Panc1 (cell line): ENCODE measurements around the gene TMEM156. TPM values are rescaled to one million over a fixed set of nuclear protein-coding genes. Genes with fewer than 3 reads are reported as not detected.

ENCODE experiments used
- ATAC-seq: fragments of 200-7000 bp; cut with Tn5 transposase; 2 replicates; pipeline ENCODE4 v1.9.1; 2020; ENCODE audit warnings: mild to moderate bottlenecking, moderate library complexity
- BruUV-seq: library from RNA; stranded (reverse); fragments of 400-500 nt; replicated peaks from 2 replicates; lab custom pipeline; 2021; lab: Mats Ljungman, UMichigan
- CTCF ChIA-PET: fragments of 300-600 bp; sonication (Branson Sonifier 250); formaldehyde crosslinking; loops from one replicate; lab custom pipeline; 2022; ENCODE audit warnings: antibody characterized with exemption; lab: Charles Lee
- POLR2A ChIA-PET: fragments of 300-600 bp; sonication (Branson Sonifier 250); formaldehyde crosslinking; loops from one replicate; lab custom pipeline; 2022; ENCODE audit warnings: antibody characterized with exemption; lab: Charles Lee
- DNase-seq: peaks from one replicate; pipeline ENCODE4 v3.0.0-alpha.2; 2010; ENCODE audit warnings: low read depth, low spot score
- H3K27ac ChIP-seq: 2 replicates; pipeline ENCODE4 v1.5.1; 2011; ENCODE audit warnings: mild to moderate bottlenecking, low read length, inconsistent platforms
- H3K27me3 ChIP-seq: fragments of 200-500 bp; sonication (Bioruptor generic); 2 replicates; pipeline ENCODE4 v1.6.0; 2014; ENCODE audit warnings: low read length, inconsistent platforms; ENCODE audit not compliant: control insufficient read depth, insufficient read depth
- H3K36me3 ChIP-seq: fragments of 200-500 bp; sonication (Bioruptor generic); 2 replicates; pipeline ENCODE4 v1.5.1; 2014; ENCODE audit warnings: inconsistent platforms, mild to moderate bottlenecking, low read length, moderate library complexity; ENCODE audit not compliant: control insufficient read depth, insufficient read depth
- H3K4me1 ChIP-seq: 2 replicates; pipeline ENCODE4 v1.5.1; 2011; ENCODE audit warnings: inconsistent platforms, mild to moderate bottlenecking, low read length, moderate library complexity; ENCODE audit not compliant: control insufficient read depth, insufficient read depth
- H3K4me3 ChIP-seq, 2 experiments: 2 replicates each; pipeline ENCODE4 v1.5.1; 2011 to 2012; ENCODE audit warnings: low read depth in 2 of 2, low read length in 2 of 2, mild to moderate bottlenecking in 2 of 2, inconsistent platforms in 1 of 2, moderate library complexity in 1 of 2
- H3K9me3 ChIP-seq: fragments of 200-500 bp; sonication (Bioruptor generic); 2 replicates; pipeline ENCODE4 v1.5.1; 2014; ENCODE audit warnings: low read depth, mild to moderate bottlenecking, inconsistent platforms, low read length, moderate library complexity; ENCODE audit not compliant: control insufficient read depth, insufficient read depth
- POLR2AphosphoS5 ChIP-seq: IDR thresholded peaks from 2 replicates; pipeline ENCODE4 v1.6.1; 2012; ENCODE audit warnings: mild to moderate bottlenecking, low read depth, low read length, moderate library complexity
- SIN3A ChIP-seq: IDR thresholded peaks from 2 replicates; pipeline ENCODE4 v1.6.1; 2012; ENCODE audit warnings: low read depth, mild to moderate bottlenecking, low read length, moderate library complexity, borderline replicate concordance; ENCODE audit not compliant: insufficient read depth
- TCF7L2 ChIP-seq: IDR thresholded peaks from 2 replicates; pipeline ENCODE4 v1.6.1; 2011; ENCODE audit warnings: mild to moderate bottlenecking, low read depth, low read length, inconsistent platforms
- in situ Hi-C: cut with HindIII; loops from 2 replicates; pipeline ENCODE4 v1.10.0; 2016; ENCODE audit warnings: low sequenced_read_pairs, low pct_unique_long_range_greater_than_20kb
- intact Hi-C: fragments of 100-400 bp; cut with micrococcal nuclease; formaldehyde crosslinking; loops from one replicate; pipeline ENCODE4 v1.10.0; 2022; ENCODE audit not compliant: unreplicated experiment
- total RNA-seq: library from RNA; stranded (reverse); gene quantifications from one replicate; pipeline ENCODE4 v1.2.1, GENCODE V29; 2021; ENCODE audit not compliant: unreplicated experiment
- TF ChIP-seq, protein P1 (sequence below), 2 experiments: IDR thresholded peaks; 2 replicates each; pipeline ENCODE4 v1.6.1; 2011 to 2012; ENCODE audit warnings: low read depth in 2 of 2, control low read depth in 1 of 2, low read length in 1 of 2, mild to moderate bottlenecking in 1 of 2, moderate library complexity in 1 of 2; ENCODE audit not compliant: insufficient read depth in 1 of 2
- TF ChIP-seq, protein P2 (sequence below): fragments of 450-650 bp; IDR thresholded peaks from 2 replicates; pipeline ENCODE4 v1.5.1; 2017; ENCODE audit warnings: mild to moderate bottlenecking

Gene TMEM156
- total RNA-seq, 1 experiment from 2014 or later, result 5.8 TPM

DNA sequence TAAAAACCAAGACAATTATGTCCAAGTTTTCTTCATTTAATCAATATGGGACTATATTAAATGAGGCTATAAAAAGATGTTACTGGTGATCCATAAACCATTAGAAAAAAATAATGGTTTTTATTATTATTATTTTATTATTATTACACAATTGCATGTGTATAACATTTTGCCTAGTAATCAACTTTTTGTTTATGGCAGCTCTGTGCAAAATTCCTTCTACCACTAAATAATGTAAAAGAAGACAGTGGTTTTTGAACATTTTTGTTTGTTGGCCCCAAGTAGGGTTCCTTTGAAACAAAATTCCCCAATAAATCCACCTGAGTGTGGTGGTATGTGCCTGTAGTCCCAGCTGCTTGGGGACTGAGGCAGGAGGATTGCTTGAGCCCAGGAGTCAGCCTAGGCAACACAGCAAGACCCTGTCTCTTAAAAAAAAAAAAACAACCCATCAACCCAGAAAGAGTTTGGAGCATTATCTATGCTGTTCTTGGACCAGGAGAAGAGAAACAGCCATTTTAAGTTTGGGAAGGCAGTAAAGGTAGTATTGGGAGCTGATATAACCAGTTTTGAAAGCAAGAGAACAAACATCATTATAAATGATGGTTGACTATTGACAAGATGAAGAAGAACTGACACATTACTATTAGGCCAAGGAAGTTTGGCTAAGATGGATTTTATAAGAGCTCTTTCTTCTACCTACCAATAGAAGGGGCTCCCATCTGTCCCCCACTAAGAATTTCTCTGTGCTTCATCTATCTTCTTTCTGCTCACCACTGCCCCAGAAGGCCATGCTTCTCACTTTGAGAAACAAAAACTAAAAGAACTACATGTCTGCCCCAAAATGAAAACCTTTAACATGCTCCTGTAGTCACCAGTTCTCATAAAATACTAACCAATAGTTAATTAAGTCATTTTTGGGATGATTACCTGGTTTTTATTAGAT, 2.2 kb downstream of the TMEM156 start:
- H3K4me3 ChIP-seq, result peak overlapping the region; percentile 47 to 57
- in situ Hi-C loops, result no loop called here
- no peak for DNase-seq
- H3K27me3 ChIP-seq, result no peaks in the 10 kb centered on the region
- H3K36me3 ChIP-seq, result no peaks in the 10 kb centered on the region
- ATAC-seq, result no peak
- intact Hi-C loops, result no loop called here
- ChIA-PET POLR2A (interaction anchor here (0.6 to 1.6 kb wide), 4 partner anchors 14 to 1099 kb away, joined by 3 to 5 read pairs (median 4); no protein-coding TSS in a partner anchor), CTCF (interaction anchor here (0.7 kb wide), 1 partner anchor 34 kb away, joined by 3 read pairs; no protein-coding TSS in a partner anchor)
- TF ChIP-seq, protein P1, sequence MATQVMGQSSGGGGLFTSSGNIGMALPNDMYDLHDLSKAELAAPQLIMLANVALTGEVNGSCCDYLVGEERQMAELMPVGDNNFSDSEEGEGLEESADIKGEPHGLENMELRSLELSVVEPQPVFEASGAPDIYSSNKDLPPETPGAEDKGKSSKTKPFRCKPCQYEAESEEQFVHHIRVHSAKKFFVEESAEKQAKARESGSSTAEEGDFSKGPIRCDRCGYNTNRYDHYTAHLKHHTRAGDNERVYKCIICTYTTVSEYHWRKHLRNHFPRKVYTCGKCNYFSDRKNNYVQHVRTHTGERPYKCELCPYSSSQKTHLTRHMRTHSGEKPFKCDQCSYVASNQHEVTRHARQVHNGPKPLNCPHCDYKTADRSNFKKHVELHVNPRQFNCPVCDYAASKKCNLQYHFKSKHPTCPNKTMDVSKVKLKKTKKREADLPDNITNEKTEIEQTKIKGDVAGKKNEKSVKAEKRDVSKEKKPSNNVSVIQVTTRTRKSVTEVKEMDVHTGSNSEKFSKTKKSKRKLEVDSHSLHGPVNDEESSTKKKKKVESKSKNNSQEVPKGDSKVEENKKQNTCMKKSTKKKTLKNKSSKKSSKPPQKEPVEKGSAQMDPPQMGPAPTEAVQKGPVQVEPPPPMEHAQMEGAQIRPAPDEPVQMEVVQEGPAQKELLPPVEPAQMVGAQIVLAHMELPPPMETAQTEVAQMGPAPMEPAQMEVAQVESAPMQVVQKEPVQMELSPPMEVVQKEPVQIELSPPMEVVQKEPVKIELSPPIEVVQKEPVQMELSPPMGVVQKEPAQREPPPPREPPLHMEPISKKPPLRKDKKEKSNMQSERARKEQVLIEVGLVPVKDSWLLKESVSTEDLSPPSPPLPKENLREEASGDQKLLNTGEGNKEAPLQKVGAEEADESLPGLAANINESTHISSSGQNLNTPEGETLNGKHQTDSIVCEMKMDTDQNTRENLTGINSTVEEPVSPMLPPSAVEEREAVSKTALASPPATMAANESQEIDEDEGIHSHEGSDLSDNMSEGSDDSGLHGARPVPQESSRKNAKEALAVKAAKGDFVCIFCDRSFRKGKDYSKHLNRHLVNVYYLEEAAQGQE (IDR thresholded peaks at IDR 0.05; ENCODE audit: insufficient read depth in 1 of 2, low read depth in 2 of 2, low read length in 1 of 2), result no peak
- TF ChIP-seq, protein P2, sequence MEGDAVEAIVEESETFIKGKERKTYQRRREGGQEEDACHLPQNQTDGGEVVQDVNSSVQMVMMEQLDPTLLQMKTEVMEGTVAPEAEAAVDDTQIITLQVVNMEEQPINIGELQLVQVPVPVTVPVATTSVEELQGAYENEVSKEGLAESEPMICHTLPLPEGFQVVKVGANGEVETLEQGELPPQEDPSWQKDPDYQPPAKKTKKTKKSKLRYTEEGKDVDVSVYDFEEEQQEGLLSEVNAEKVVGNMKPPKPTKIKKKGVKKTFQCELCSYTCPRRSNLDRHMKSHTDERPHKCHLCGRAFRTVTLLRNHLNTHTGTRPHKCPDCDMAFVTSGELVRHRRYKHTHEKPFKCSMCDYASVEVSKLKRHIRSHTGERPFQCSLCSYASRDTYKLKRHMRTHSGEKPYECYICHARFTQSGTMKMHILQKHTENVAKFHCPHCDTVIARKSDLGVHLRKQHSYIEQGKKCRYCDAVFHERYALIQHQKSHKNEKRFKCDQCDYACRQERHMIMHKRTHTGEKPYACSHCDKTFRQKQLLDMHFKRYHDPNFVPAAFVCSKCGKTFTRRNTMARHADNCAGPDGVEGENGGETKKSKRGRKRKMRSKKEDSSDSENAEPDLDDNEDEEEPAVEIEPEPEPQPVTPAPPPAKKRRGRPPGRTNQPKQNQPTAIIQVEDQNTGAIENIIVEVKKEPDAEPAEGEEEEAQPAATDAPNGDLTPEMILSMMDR, result no peak; the same call in 1 of the 2 replicates
- TF ChIP-seq SIN3A (no peak), POLR2AphosphoS5 (no peak), TCF7L2 (no peak)
- H3K9me3 ChIP-seq, result no peaks in the 10 kb centered on the region
- H3K27ac ChIP-seq, result peak overlapping the region; percentile 99
- peaks cover 25% of the 10 kb centered on the region for H3K4me1 ChIP-seq
- BruUV-seq, result no TSS peak

DNA sequence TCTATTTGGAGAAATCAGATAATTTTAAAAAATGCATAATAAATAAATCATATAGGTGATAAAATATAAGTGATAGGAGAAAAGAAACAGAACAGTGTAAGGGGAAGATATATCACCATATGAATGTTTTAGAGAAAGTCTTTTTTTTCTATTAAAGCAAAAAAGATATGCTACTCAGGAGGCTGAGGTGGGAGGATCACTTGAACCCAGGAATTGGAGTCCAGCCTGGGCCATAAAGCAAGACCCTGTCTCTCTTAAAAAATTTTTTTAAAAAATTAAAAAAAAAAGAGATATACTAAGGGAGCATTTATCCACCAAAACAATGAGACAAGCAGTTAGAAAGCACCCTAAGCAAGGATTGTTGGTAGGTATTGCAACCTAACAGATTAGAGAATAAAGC, 6.1 kb downstream of the TMEM156 start:
- ATAC-seq (no peak), DNase-seq (no peak)
- H3K36me3 ChIP-seq, result no peaks in the 10 kb centered on the region
- intact Hi-C loops, result no loop called here
- H3K27me3 ChIP-seq, result no peaks in the 10 kb centered on the region
- ChIA-PET POLR2A (no interaction called here), CTCF (no interaction called here)
- no peaks in the 10 kb centered on the region; the same call in 1 of the 2 replicates for H3K9me3 ChIP-seq
- no TSS peak for BruUV-seq
- peak overlapping the region; percentile 94 for H3K27ac ChIP-seq
- in situ Hi-C loops, result no loop called here
- H3K4me1 ChIP-seq, result peaks cover 9% of the 10 kb centered on the region
- TF ChIP-seq SIN3A, result no peak
- TF ChIP-seq POLR2AphosphoS5, result no peak
- TF ChIP-seq, protein P1 (IDR thresholded peaks at IDR 0.05; ENCODE audit: insufficient read depth in 1 of 2, low read depth in 2 of 2, low read length in 1 of 2), result no peak
- TF ChIP-seq TCF7L2, result no peak
- TF ChIP-seq, protein P2, result no peak
- H3K4me3 ChIP-seq, result no peak overlapping the region
